ENCODE results near the gene KRT72.

Gene KRT72

DNA sequence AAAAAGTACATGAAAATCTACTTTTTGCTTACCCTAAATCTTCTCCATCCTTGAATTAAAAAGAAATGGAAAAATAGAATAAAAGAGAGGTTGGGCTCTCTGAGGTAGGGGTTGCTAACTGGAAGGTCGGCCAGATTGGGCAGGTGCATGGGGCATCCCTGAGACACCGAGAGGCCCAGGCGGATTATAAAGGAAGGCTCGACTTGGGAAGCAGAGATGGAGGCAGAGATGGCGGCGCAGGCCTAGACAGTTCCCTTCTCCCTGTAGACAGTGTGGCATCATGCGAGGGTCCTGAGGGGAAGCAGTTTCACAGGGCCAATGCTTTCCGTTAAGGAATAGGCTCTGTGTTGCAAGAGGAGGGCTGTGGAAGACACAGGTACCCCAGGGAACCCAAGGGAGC, 23.9 kb downstream of the KRT72 start:
- no peak for DNase-seq

DNA sequence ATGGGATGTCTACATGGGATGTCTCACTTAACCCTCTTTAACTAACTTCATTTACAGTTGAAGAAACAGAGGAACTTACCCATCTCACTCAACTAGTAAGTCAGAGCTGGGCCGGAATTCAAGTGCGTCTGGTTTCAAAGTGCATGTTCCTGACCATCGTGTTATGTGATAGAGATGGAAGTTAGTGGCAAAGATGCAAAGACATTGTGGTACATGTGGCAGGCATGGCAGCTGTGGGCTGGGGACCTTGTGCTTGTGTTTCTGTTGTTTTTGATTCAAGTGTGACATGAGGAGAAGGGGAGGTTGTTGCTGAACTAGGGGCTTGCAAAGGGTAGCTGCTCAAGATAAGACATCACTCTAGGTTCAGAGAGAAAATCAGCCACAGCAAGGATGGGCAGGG, 25.3 kb downstream of the KRT72 start:
- no peak for DNase-seq

DNA sequence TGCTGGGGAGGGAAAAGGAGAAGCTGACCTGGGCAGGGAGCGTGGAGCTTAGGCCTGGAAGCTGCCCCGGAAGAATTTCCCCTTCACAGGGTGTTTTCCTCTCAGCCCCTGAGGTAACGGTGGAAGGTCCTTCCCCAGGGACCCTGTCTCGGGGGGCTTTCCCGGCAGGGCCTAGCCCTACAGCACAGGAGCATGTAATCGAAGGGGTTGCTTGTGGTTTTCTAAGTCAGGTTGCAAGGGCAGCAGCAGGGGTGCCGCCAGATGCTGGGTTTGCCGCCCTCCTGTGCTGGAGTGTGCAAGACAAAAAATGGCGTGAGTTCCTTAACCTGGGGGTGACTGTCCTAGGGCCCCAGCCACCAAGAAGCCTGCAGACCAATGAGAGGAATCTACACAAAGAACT, 26.0 kb downstream of the KRT72 start:
- DNase-seq: no peak

DNA sequence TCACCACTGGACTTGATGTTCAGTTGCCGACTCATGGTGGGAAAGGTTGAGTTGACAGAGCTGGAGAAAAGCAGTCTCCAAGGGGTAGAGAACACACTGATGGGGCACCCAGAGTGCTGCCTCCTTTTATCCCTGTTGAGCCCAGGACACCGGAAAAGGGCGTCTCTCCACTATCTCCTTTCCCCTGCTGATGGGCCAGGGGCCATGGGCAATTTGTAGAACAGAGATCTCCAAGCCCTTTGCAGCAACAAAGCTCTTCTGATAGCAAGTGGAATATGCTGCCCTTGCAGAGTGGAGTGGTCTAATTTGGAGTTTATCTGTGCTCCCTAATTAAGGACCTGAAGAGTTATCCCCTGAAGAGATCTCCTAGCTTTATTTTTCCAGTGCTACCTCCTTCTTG, 27.5 kb downstream of the KRT72 start, which contains the start of gene KRT74:
Gene KRT74, minus strand, starts transcription at position 101 of the 400 bp plus-strand sequence. Its CDS starts 66 bp downstream, at position 35.
- no peak for DNase-seq

DNA sequence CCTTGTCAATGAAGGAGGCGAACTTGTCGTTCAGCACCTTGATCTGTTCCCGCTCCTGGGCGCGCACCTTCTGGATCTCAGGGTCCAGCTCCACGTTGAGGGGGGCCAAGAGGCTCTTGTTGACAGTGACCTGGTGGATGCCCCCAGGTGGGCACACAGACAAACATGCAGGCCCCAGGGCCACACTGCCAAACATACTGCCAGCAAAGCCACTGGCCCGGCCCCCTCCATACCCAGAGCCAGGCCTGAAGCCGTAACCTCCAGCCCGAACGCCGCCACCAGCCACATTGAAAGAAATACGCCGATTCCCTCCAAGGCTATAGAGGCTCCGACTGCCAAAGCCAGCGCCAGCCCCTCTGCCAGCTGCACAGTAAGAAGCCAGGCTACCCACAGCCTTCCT, 28.0 kb downstream of the KRT72 start:
- DNase-seq: no peak

DNA sequence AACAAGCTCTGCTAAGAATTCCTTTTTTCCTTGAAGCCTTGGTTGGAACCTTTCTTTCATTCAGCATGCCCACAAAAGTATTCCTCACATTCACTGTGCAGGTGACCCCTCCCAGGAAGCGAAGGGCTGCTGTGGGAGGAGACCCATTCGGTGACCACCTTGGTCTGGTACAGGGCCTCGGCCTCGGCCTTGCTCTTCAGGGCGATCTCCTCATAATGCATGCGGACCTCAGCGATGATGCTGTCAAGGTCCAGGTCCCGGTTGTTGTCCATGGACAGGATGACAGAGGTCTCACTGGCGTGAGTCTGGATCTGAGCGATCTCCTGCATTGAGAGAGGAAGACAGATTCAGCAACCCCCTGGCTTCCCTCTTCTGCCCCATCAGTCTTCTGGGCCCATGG, 30.8 kb downstream of the KRT72 start:
- DNase-seq: no peak

DNA sequence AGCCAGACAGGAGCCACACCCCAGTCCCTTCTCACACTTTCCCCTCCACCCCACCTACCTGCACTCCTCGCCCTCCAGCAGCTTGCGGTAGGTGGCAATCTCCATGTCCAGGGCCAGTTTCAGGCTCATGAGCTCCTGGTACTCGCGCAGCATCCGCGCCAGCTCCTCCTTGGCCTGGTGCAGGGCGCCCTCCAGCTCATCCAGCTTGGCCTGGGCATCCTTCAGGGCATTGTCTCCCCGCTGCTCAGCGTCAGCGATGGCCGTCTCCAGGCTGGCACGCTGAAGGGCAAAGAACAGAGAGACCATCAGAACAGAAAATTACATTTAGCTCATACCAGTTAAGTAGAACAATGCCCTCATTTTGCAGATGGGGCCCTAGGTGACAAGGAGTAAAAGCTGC, 33.2 kb downstream of the KRT72 start:
- no peak for DNase-seq

DNA sequence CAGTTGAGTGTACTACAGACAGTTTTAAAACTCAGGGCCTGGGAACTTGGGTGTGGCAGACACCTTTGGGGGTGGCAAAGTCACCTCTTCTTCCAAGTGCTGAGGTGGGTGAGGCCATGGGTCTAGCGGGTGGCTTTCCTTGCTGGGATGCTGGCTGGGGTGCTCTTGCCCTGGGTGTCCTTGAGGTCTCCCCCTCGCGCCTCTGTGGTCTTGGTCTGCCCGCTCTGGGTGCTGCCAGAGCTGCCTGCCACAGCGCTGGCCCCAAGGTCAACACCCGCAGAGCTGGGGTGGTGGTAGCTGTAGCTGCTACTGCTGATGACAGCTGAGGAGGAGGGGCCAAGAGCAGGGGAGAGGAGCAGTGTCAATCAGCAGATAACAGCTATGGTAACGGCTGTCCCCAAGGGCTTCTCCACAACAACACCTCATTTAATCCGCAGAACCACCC, 34.4 kb downstream of the KRT72 start:
- DNase-seq: no peak

DNA sequence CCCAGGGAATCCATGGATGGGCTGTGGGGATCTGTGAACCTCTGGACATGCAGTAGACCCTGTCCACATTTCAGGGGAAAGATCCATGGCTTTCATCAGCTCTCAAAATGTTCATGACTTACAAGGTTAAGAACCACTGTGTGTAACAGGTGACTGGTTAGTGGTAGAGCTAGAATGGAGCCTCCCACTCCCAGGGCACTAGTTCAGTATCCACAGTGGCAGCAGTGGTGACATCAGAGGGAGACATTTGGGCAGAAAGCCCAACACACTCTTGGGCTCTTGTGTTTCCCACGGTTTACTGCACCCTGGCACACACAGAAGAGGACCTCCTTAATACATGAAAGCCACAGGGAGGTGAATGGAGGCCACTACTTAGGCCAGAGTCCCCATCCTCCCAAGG, 36.7 kb downstream of the KRT72 start:
- no peak for DNase-seq

DNA sequence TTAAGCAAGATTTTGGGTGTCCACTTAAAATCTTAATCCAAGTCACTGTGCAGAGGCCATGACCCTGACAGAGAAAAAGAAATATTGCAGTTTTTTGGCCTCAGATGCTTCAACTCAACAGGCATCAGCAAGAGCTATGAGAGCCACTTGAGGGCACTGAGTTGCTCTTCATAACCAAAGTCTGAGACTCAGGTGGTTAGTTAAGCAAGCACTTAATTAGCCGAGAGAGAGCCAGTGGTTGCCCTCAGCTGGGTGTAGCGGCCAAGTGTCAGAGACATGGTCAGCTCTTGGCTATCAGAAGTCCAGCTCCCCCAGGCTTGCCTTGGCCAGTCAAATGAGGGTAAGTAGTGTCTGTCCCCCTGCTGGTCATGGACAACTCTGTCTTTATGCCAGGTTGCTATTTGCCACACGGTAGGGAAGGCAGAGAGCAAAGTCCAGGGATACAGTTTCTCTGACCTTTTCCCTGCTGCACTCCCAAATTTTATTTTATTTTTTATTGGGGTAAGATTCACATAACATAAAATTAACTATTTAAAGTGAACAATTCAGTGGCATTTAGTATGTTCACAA, 39.3 kb downstream of the KRT72 start:
- DNase-seq: no peak

DNA sequence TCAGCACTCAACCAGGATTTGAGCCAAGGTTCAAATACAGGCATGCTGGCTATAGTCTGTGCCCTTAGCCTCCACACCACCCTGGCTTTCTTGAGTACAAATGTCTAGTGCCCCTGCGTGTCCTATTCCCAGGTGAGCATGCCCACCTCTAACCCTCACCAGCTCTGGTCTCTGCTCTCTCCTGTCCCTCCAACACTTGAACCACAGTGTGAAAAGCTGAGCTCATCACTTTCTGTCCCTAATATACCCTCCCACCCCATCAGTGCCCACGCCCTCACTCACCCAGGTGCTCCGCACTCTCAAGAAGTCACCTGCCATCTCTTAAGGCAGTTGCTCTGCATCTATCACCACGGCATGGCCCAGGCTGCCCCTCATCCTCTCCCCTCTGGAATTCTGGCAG, 41.3 kb downstream of the KRT72 start:
- DNase-seq: no peak

DNA sequence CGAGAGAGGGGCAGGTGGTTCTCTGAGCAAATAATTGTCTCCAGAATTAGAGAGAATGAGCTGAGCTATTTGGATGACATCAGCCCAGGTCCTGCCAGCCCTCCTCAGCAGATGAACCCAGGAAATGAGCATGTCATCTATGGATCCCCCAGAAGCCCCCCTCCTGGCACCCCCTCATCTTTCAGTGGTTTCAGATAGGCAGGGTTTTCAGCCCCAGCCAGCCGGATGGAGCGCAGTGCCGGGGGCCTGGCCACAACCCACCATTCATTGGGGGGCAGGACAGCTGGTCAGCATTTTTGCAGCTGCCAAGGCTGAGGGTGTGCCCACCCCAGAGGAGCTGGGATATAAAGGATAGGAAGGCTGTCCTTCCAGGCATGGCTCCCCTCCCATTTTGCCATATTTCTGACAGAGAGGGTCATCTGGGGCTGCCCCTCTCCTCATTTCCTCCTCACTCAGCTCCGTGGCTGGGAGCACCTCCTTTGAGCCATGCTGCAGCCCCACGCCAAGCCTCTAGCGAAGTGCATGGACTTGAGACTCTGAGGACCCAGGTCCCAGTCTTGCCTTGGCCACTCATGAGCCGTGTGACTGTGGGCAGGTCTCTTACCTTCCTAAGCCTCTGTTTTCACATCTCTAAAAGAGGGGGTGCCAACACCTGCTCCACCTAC, 42.4 kb downstream of the KRT72 start:
- DNase-seq: no peak

DNA sequence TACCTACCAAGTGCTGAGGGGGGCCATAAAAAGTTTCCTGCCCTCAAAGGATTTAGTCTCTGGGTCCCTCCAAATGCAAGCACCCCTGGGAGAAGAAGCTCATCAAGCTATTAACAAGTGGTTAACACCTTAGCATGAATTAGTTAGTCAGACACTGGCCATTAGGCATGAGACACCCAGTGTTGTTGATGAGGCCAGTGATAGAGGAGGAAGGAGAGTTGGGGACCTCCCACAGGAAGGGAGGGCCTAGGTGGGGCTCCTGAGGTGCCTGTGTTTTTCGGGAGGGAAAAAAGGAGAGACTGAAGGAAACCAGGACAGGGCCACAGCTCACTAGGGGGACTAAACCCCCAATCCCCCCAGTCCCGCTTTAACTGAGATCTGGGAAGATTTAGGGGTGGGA, 43.8 kb downstream of the KRT72 start:
- no peak for DNase-seq

DNA sequence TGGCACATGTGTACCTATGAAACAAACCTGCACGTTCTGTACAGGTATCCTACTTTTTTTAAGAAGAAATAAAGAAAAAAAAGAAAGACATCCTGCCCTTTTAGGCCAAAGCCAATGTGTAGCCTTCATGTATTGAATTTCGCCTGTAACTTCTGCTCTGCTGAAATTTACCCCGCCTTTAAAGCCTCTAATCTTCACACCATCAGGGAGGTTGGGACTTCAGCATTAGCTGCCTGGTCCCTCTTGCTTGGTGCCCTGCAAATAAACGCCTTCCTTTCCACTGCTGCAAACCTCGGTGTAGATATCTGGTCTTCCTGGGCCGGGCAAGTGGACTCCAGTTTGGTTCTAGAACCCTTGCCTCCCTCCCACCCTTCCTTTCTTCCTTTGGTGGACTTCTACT, 45.7 kb downstream of the KRT72 start:
- DNase-seq: no peak

DNA sequence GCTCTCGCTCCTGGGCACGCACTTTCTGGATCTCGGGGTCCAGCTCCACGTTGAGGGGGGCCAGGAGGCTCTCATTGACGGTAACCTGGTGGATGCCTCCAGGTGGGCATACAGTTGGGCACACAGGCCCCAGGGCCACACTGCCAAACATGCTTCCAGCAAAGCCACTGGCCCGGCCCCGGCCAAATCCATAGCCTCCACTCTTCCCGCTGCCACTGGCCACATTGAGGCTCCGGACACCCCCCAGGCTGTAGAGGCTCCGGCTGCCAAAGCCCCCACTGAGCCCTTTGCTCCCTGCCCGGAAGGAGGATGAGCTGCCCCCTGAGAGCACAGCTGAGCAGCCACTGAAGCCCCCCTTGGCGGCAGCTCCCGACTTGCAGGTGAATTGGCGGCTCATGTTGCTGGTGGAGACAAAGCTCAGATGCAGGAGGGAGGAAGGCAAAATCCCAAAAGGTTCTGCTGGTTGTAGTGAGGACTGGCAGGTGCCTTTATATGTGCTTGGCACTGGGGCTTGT, 48.5 kb downstream of the KRT72 start, which contains the start of gene KRT71:
Gene KRT71, minus strand, starts transcription at position 465 of the 515 bp plus-strand sequence. Its CDS starts 68 bp downstream, at position 397.
- DNase-seq: no peak

DNA sequence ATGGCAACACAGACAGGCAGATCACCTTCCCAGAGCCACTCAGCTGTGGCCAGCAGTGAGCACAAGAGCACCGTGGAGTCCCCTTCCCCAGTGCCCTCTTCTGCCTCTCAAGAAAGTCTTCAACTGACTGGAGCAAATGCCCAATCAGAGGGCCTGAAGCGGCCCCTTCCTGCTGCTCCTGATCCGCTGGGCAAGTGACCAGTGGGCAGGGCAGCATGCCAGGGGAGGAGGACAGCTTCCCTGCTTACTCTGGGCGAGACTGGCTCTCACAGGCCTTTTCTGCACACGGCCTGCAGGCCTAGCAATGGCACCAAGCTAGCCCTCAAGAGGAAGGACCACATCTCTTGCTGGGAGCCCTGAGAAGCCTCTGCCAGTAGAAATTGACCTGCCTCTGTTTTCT, 49.2 kb downstream of the KRT72 start:
- DNase-seq: no peak

DNA sequence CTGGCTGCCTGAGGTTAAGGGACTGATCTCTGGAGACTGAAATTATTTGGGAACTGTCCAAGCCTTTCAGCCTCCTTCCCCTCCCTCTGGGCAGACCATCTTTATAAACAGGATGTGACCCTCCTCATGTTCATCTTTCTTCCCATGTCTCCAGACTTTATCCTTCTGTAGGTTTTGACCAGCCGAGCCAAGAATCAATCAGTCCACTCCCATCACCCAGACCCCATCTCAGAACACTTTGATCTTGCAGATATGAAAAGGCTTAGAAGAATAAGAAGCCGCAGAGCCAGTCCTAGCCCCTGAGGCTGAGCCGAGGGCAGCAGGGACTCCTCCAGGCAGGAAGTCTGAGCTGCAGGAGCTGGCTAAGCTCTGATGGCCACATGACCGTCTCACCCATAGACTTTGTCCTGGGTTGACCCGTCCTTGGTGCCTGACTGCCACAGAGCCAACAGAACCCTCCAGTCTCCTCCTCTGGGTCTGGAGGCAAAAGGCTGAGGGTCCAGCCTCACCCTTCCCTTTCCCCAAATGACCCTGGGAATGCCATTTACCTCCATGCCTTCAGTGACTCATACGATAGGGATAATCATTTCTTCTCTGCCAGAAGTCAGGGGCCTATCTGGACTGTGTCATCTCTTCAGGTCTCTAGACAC, 49.9 kb downstream of the KRT72 start:
- DNase-seq: peak; percentile 89

DNA sequence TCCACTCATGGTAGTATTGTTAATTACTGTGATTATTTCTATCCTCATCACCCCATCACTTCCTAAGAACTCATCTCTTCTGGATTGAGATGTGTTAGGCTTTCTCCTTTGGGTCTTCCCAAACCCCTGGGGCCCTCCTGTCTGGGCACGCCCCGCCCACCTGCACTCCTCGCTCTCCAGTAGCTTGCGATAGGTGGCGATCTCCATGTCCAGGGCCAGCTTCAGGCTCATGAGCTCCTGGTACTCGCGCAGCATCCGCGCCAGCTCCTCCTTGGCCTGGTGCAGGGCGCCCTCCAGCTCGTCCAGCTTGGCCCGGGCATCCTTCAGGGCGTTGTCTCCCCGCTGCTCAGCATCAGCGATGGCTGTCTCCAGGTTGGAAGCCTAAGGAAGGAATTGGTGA, 55.1 kb downstream of the KRT72 start:
- DNase-seq: no peak

DNA sequence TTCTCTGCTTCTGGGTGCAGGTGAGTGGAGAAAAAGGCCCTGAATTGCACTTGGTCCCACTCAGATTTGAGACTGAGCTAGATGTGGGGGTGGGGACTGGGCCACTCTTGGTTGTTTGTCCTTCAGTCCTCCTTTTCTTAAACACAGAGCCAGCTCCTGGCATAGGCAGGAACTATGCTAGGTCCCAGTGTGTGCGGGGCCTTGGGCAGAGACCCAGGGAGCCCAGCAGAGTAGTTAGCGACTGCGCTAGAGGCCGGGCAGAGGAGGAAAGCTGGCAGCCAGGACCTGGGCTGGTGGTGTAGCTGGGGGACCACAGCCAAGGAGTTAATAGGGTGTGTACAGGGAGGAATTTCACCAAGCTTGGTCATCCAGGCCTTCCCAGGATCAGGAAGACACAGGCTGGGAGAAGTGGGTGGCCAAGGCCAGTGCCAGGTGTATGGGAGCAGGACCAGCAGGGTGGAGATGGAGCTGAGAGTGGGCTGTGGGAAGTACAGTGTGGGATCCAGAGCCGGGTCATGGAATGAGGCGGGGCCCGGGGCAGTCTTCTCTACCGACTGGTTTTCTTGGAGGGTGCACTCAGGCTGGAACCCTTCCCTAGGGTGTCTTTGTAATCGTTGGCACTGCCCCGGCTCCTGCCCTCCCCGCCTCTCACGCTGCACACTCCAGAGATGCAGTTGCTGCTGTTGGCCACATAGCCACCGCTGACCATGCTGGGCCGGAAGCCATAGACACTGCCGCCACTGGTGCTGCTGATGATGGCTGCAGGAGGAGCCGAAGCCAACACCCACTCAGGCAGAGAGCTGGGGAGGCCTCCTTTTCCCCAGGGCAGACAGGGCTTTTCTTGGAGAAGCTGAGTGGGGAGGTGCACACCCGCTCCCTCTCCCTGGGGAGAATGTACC, 57.0 kb downstream of the KRT72 start:
- DNase-seq: no peak

DNA sequence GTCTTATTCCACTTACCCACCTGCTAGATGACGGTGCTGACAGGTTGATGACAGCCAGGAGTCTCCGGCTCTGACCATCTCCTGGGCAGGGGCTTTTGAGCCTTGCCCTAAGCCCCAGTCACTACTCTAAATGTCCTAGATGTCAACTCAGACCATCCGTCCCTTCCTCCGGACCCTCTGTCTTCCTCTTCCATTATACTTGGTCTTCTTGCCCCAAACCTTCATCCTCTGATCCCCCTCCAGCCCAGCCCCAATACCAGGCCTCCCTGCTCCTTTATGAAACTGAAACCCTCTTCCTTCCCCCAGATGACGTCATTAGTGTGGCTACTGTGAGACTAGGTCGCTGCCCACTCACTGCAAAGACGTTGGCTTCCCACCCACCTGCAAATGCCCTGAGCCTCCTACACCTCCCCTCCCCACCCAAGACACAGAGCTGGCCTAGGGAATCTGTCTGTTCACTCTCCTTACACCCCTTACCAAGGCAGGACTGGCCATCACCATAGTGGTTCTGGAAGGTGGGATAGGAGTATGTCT, 58.4 kb downstream of the KRT72 start:
- DNase-seq: no peak

DNA sequence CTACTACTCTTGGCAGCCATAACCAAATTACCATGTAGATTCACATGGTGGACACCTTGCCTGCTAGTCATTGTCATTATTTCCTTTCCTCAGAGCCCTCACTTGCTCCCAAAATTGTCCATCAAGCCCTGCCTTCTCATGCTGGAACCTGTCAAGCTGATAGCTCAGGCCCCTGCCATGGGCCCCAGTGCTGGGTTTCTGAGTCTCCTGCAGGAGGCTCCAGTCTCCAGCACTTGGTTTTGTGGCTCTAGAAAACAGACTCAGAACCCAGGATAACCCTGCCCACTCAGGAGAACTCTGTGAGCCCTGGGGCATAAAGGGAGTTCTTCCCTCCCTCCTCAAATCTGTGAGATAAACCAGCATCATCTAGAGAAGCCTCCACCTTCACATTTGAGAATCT, 59.1 kb downstream of the KRT72 start:
- no peak for DNase-seq

DNA sequence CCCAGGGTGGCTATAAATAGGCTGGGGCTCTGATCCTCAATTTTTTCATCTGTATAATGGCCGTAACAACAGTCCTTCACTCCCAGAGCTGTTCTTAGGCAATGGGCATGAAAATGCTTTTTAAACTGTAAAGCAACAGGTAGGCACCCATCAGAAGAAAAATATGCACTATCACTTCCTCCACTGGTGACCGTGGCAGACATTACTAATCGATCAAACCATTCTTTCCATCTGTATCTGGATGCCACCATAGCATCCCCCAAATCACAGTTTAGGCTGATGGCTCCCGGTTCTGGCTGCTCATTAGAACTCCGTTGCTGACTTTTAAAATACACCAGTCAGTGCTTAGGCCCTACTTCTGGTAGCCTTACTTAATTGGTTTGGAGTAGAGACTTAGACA, 59.6 kb downstream of the KRT72 start:
- DNase-seq: no peak

DNA sequence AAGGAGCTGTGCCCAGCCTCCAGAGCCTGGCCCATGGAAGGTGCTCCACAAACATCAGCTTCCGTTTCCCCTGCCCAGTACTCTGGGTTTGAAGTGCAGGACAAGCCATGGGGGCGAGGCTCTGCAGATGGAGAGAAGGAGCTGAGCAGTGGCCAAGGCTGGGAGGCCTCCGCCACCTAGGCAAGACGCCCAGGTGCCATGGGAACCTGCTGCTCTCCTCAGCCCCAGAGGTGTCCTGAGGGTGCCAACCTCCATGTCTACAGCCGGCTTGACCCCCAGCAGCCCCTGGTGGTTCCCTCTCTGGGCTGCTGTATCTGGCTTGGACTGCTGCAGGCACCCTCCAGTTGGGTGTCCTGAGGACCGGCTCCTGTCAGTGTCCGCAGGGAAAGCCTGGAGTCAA, 60.7 kb downstream of the KRT72 start:
- no peak for DNase-seq

Data from islet precursor cell (in vitro differentiated cells).